ENCODE measurements around the gene LPIN3.

DNA sequence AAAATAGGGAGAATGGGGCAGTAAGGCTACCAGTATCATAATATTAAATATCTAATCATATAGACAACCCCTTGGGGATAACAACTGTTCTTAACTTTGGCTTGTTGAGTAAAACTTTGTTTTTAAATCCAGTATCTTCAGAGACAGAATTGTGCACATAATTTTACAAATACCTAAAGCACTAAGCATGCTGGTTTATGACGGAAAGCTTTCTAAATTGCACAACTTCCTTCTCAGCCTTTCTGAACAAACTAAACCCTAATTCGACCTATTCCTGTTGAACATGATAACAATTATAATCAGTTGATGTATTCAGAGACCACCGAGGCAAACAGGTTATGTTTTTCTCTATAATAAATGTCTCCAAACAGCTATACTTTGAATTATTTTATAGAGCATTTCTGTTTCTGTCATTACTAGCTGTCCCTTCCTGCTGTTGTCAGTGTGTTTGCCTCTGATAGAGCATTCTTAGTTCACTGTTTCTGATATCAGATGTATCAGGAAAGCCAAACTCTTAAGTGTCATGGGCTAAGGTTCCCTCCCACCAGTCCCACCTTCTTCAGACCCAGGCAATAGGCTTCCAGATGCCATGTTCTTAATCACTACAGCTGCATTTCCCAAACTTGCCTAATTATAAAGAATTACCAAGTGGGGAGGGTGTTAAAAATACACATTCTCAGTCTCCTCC lies 31.8 kb upstream of the LPIN3 start:
- TF ChIP-seq TCF12 (IDR thresholded peaks at IDR 0.05; ENCODE audit: low read depth): no peak
- TF ChIP-seq CREB1 (IDR thresholded peaks at IDR 0.05; ENCODE audit: low read depth): no peak
